ENCODE measurements around the gene AVPI1. TPM values are rescaled to one million over a fixed set of nuclear protein-coding genes. Genes with fewer than 3 reads are reported as not detected.

AVPI1 gene
- total RNA-seq, 3 donors from 2014 or later: 1.6 to 2.5 (median 1.8) TPM

- Mint-ChIP-seq H3K4me3 (no peak overlapping the region), H3K27me3 (ENCODE audit: low read depth) (no peaks in the 10 kb centered on the region), H3K36me3 (ENCODE audit: insufficient read depth) (no peaks in the 10 kb centered on the region), H3K9me3 (no peaks in the 10 kb centered on the region), H3K4me1 (ENCODE audit: low read depth) (peaks cover 3% of the 10 kb centered on the region)
- ATAC-seq (no peak), DNase-seq (no peak)
Measured at GRCh38 chr10:97718178-97718577, 31.1 kb upstream of the AVPI1 start.

- Mint-ChIP-seq H3K9me3 (no peaks in the 10 kb centered on the region), H3K4me3 (no peak overlapping the region), H3K27me3 (ENCODE audit: low read depth) (peaks cover 4% of the 10 kb centered on the region), H3K4me1 (ENCODE audit: low read depth) (peaks cover 6% of the 10 kb centered on the region), H3K36me3 (ENCODE audit: insufficient read depth) (no peaks in the 10 kb centered on the region)
- DNase-seq (no peak), ATAC-seq (no peak)
Measured at GRCh38 chr10:97717627-97718026, 30.6 kb upstream of the AVPI1 start.

DNA sequence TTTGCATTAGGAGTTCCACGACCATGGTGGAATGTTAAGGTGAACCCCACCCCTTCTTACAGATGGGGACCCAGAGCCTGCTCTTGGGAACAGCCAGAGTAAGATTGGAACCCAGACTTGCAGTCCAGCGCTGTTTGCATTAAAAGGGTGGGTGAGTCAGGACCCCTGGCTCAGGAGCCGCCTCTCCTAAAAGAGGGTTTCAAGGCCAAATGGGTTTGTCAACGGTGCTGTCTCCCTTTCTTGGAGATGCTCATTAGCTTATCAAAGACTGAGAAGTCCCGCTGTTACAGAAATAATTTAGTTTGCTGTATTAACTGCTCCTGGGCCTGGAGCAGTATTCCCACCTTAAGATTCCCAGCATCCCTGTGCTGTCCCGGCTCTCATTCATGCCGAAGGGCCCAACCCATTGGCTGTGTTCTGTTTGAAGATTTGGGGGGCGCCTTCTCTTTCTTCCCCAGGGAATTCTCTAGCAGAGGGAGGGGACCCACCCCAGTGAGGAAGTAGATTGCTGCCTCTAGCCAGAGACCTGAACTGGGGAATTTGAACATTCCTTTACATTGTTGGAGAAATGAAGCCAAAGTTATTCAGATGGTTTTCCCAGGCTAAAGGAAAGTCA is 28.3 kb upstream of the AVPI1 start:
- Mint-ChIP-seq H3K27me3 (ENCODE audit: low read depth) (peaks cover 10% of the 10 kb centered on the region), H3K4me1 (ENCODE audit: low read depth) (peaks cover 9% of the 10 kb centered on the region), H3K4me3 (peak overlapping the region; percentile 94), H3K36me3 (ENCODE audit: insufficient read depth) (no peaks in the 10 kb centered on the region), H3K9me3 (no peaks in the 10 kb centered on the region)
- ATAC-seq (no peak), DNase-seq (no peak)

- no peak for DNase-seq
- Mint-ChIP-seq H3K4me1 (ENCODE audit: low read depth) (peaks cover 9% of the 10 kb centered on the region), H3K36me3 (ENCODE audit: insufficient read depth) (no peaks in the 10 kb centered on the region), H3K4me3 (peak overlapping the region; percentile 94), H3K27me3 (ENCODE audit: low read depth) (peaks cover 12% of the 10 kb centered on the region), H3K9me3 (no peaks in the 10 kb centered on the region)
- ATAC-seq: peak; percentile 42 to 45
Measured at GRCh38 chr10:97714401-97715258, 27.6 kb upstream of the AVPI1 start.

DNA sequence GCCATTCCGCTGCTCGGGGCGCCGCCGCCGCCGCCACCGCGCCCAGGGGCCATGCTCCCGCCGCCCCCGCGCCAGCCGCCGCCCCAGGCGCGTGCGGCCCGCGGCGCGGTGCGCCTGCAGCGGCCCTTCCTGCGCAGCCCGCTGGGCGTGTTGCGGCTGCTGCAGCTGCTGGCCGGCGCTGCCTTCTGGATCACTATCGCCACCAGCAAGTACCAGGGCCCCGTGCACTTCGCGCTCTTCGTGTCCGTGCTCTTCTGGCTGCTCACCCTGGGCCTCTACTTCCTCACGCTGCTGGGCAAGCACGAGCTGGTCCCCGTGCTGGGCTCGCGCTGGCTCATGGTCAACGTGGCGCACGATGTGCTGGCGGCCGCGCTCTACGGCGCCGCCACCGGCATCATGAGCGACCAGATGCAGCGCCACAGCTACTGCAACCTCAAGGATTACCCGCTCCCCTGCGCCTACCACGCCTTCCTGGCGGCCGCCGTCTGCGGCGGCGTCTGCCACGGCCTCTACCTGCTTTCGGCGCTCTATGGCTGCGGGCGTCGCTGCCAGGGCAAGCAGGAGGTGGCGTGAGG is 26.9 kb upstream of the AVPI1 start:
- H3K36me3 Mint-ChIP-seq (ENCODE audit: insufficient read depth): no peaks in the 10 kb centered on the region
- H3K4me3 Mint-ChIP-seq: peak overlapping the region; percentile 94
- peaks cover 20% of the 10 kb centered on the region for H3K27me3 Mint-ChIP-seq (ENCODE audit: low read depth)
- DNase-seq (peak; percentile 37), ATAC-seq (peak; percentile 78 to 87)
- no peaks in the 10 kb centered on the region for H3K9me3 Mint-ChIP-seq
- H3K4me1 Mint-ChIP-seq (ENCODE audit: low read depth): peaks cover 9% of the 10 kb centered on the region

DNA sequence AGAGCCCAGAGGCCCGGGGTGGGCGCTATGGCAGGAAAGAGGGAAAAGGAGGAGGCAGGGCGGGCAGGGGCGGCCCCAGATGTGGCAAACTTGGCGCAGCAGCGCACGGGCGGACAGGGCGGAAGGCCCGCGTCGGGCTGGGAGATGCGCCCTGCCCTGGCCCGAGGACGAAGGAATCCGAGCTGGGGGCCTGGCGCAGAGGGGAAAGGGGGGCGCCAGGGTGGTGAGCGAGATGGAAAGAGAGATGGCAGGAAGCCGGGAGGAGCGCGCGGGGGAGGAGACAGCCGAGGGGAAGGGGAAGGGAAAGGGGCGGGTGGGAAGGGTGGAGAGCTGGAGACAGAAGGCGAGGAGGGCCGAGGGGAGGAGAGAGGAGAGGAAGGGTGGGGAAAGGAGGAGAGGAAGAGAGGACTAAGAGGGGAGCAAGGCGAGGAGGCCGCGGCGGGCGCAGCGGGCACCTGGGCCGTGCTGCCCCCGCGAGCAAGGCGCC is 26.3 kb upstream of the AVPI1 start, which contains the start of gene MARVELD1:
Gene MARVELD1, plus strand, starts transcription at position 392 of the 487 bp plus-strand sequence. CDS start 147 bp downstream, outside the sequence.
- ATAC-seq (peak in 1 of 2 donors; percentile 4), DNase-seq (no peak)

GRCh38 chr10:97711640-97712572 is 24.9 kb upstream of the AVPI1 start:
- Mint-ChIP-seq H3K36me3 (ENCODE audit: insufficient read depth) (no peaks in the 10 kb centered on the region), H3K4me1 (ENCODE audit: low read depth) (peaks cover 9% of the 10 kb centered on the region), H3K27me3 (ENCODE audit: low read depth) (peaks cover 24% of the 10 kb centered on the region), H3K9me3 (no peaks in the 10 kb centered on the region), H3K4me3 (peak overlapping the region; percentile 57)
- DNase-seq (no peak), ATAC-seq (no peak)

More for the DNA sequence above, 26.3 kb upstream of the AVPI1 start, which contains the start of gene MARVELD1:
- H3K4me3 Mint-ChIP-seq: peak within 1 kb of the TSS; percentile 94
- H3K36me3 Mint-ChIP-seq (ENCODE audit: insufficient read depth): no peaks in the 10 kb centered on the region
- H3K27me3 Mint-ChIP-seq (ENCODE audit: low read depth): peaks cover 23% of the 10 kb centered on the region
- no peaks in the 10 kb centered on the region for H3K9me3 Mint-ChIP-seq
- peaks cover 9% of the 10 kb centered on the region for H3K4me1 Mint-ChIP-seq (ENCODE audit: low read depth)

GRCh38 chr10:97708976-97709946 is 22.2 kb upstream of the AVPI1 start:
- H3K36me3 Mint-ChIP-seq (ENCODE audit: insufficient read depth): no peaks in the 10 kb centered on the region
- ATAC-seq: no peak
- H3K4me1 Mint-ChIP-seq (ENCODE audit: low read depth): peaks cover 9% of the 10 kb centered on the region
- DNase-seq: peak; percentile 24
- H3K27me3 Mint-ChIP-seq (ENCODE audit: low read depth): peaks cover 24% of the 10 kb centered on the region
- no peaks in the 10 kb centered on the region for H3K9me3 Mint-ChIP-seq
- H3K4me3 Mint-ChIP-seq: no peak overlapping the region

DNA sequence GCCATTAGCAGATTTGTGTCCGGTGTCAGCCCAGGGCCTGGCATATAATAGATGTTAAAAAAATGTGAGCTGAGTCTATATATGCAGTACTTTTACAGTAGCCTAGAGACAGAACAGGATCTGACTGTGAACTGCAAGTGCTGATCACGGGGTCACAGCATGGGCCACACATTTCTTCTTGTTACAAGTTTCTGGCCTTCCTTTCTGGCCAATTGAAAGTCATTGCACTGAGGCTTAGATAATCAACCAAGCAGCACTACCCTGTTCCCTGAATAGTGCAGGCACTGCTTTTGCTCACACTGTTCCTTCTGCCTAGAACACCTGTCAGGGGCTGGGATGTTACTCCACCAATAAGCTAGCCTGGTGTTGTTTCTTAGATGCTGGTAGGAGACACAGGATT is 21.1 kb upstream of the AVPI1 start:
- no peak for DNase-seq
- H3K4me1 Mint-ChIP-seq (ENCODE audit: low read depth): peaks cover 7% of the 10 kb centered on the region
- no peak overlapping the region for H3K4me3 Mint-ChIP-seq
- no peaks in the 10 kb centered on the region for H3K9me3 Mint-ChIP-seq
- peaks cover 27% of the 10 kb centered on the region for H3K27me3 Mint-ChIP-seq (ENCODE audit: low read depth)
- no peak for ATAC-seq
- H3K36me3 Mint-ChIP-seq (ENCODE audit: insufficient read depth): no peaks in the 10 kb centered on the region

DNA sequence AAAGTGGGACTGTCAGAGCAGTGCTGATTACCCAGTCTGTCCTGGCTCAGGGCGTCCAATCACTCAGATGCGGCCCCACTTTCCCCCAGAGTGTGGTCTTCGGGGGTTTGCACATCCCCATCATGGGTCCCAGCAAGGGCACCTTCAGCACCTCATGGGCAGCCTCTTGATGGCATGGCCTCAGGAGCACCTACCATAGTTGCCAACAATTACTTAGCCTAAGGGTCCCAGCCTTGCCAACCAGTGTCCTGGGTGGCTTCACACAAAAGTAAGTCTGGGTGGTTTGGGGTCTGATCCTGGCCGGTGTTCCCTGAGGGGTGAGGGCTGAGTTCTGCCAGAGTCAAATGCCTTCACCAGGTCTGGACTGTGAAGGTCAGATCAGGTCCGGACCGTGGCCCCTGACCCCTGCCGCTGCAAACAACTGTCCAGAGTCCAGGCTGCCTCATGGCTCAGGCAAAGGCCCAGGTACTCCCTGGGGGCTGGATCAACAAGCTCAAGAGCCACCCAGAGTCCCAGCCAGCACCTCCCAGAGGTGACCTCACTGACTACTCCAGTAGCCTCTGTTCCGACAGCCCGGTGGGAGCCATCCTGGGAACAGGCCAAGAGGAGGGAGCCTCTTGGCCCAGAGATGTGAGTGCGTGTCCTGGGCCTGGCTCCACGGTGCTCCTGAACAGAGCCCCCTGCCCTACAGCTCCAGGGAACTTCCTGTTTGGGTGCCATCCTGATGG is 20.3 kb upstream of the AVPI1 start:
- H3K9me3 Mint-ChIP-seq: no peaks in the 10 kb centered on the region
- H3K4me1 Mint-ChIP-seq (ENCODE audit: low read depth): peaks cover 3% of the 10 kb centered on the region
- H3K4me3 Mint-ChIP-seq: no peak overlapping the region
- ATAC-seq (no peak), DNase-seq (no peak)
- no peaks in the 10 kb centered on the region for H3K36me3 Mint-ChIP-seq (ENCODE audit: insufficient read depth)
- peaks cover 25% of the 10 kb centered on the region for H3K27me3 Mint-ChIP-seq (ENCODE audit: low read depth)

DNA sequence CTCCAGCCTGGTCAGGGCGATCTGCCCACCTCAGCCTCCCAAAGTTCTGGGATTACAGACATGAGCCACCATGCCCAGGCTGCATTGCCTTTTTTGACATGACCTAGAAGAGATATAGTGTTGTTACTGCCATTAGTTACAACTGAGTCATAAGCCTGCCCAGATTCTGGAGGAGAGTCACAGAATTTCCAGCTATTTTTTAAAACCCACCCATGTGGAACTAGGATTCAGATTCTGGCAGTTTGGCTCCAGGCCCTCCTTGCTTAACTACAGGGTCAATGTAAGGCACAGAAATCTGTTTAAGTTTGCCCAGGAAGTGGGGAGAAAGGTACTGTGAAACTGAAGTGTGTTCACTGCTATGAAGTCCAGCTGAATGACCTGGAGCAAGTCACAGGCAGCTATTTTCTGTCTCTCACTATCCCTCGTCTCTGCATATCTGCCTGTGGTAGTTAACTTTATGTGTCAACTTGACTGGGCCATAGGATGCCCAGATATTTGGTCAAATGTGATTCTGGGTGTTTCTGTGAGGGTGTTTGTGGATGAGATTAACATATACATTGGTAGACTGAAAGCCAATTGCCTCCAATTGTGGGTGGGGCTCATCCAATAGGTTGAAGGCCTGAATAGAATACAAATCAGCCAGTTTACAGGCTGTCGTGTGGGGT is 18.1 kb upstream of the AVPI1 start:
- ATAC-seq (no peak), DNase-seq (no peak)
- H3K36me3 Mint-ChIP-seq (ENCODE audit: insufficient read depth): no peaks in the 10 kb centered on the region
- no peaks in the 10 kb centered on the region for H3K4me1 Mint-ChIP-seq (ENCODE audit: low read depth)
- H3K4me3 Mint-ChIP-seq: no peak overlapping the region
- H3K27me3 Mint-ChIP-seq (ENCODE audit: low read depth): peaks cover 19% of the 10 kb centered on the region
- H3K9me3 Mint-ChIP-seq: no peaks in the 10 kb centered on the region

GRCh38 chr10:97704341-97704740 is 17.3 kb upstream of the AVPI1 start:
- H3K9me3 Mint-ChIP-seq: no peaks in the 10 kb centered on the region
- ATAC-seq (no peak), DNase-seq (no peak)
- H3K36me3 Mint-ChIP-seq (ENCODE audit: insufficient read depth): no peaks in the 10 kb centered on the region
- no peak overlapping the region for H3K4me3 Mint-ChIP-seq
- peaks cover 14% of the 10 kb centered on the region for H3K27me3 Mint-ChIP-seq (ENCODE audit: low read depth)
- H3K4me1 Mint-ChIP-seq (ENCODE audit: low read depth): no peaks in the 10 kb centered on the region

Data from activated T-cell treated with anti-CD3 and anti-CD28 coated beads, Interleukin-2, amount 50 U/mL, for 4 hours (primary cell).